Tibial nerve (tissue), 4 donors: ENCODE data around the gene NCAPD3.

Experiments used
- CTCF ChIP-seq, 5 experiments: fragments of 200-600 bp in 3 of 5; fragments of 450-650 bp in 2 of 5; sonication (generic) in 3 of 5; IDR thresholded peaks; one replicate each; pipeline ENCODE4 v1.5.1; 2016 to 2019; ENCODE audit warnings: antibody characterized with exemption in 5 of 5, mild to moderate bottlenecking in 3 of 5, moderate library complexity in 2 of 5
- EP300 ChIP-seq, 2 donors: sonication (generic); formaldehyde crosslinking; IDR thresholded peaks; one replicate each; pipeline ENCODE4 v1.6.1; 2017; ENCODE audit warnings: antibody characterized with exemption in 2 of 2, mild to moderate bottlenecking in 1 of 2
- POLR2A ChIP-seq, 2 donors: fragments of 450-650 bp; IDR thresholded peaks; one replicate each; pipeline ENCODE4 v1.6.1; 2017; ENCODE audit warnings: antibody characterized with exemption in 2 of 2, mild to moderate bottlenecking in 2 of 2, moderate library complexity in 2 of 2

DNA sequence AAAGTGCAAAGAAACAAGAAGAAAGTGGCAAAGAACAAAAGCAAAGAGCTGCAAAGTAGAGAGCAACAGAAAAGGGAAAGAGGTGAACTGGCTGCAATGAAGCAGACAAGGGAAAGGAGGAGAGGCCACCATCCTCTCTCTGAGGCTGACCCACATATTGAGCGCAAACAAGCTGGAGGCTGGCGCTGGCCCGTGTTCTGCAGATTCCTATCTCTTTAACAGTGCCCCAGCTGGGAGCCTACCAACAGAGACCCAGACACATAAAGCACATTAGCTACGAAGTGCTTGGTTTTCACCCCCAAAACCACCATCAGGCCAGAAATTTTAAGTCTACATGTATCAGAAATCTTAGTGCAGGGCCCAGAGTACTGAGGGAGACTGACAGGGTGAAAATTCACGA is 17.6 kb downstream of the NCAPD3 start:
- TF ChIP-seq CTCF (IDR thresholded peaks at IDR 0.05) (no peak), EP300 (IDR thresholded peaks at IDR 0.05) (no peak), POLR2A (IDR thresholded peaks at IDR 0.05) (no peak)
